ENCODE results near the gene WDR86. TPM values are rescaled to one million over a fixed set of nuclear protein-coding genes. Genes with fewer than 3 reads are reported as not detected.

WDR86 gene
- total RNA-seq, 1 experiment from 2014 or later, result not detected

GRCh38 chr7:151437866-151438516 lies 28.2 kb upstream of the WDR86 start:
- no peaks in the 10 kb centered on the region for H3K9me3 ChIP-seq (ENCODE audit: control insufficient read depth in 1 of 2, insufficient read depth in 1 of 2, low read depth in 1 of 2, low read length in 2 of 2)
- H3K4me3 ChIP-seq (replicated peaks in 1 of 2; ENCODE audit: low read depth in 1 of 2, low read length in 2 of 2), result no peak overlapping the region
- intact Hi-C loops (cut with micrococcal nuclease), result no loop called here
- H3K9ac ChIP-seq (ENCODE audit: low read length), result no peak overlapping the region
- peaks cover 0 to 7% of the 10 kb centered on the region in 2 experiments; a peak in 1 of 4 replicates for H3K4me1 ChIP-seq (ENCODE audit: control insufficient read depth in 1 of 2, insufficient read depth in 2 of 2, low read length in 2 of 2)
- no peaks in the 10 kb centered on the region for H3K27me3 ChIP-seq (ENCODE audit: insufficient read depth, low read length)
- ChIA-PET CTCF (interaction anchor here (1.4 kb wide), 1 partner anchor 11 kb away, joined by 4 read pairs; no protein-coding TSS in a partner anchor), POLR2A (no interaction called here), RAD21 (ENCODE audit: low non-redundant PET in 1 of 2, low total read pairs in 2 of 2, uncharacterized antibody in 2 of 2, unreplicated experiment in 2 of 2) (no interaction called here)
- H3K36me3 ChIP-seq (ENCODE audit: control insufficient read depth in 1 of 2, insufficient read depth in 2 of 2, low read length in 2 of 2), result no peaks in the 10 kb centered on the region
- no peaks in the 10 kb centered on the region for H3K79me2 ChIP-seq (ENCODE audit: insufficient read depth, low read length)
- H4K20me1 ChIP-seq (ENCODE audit: insufficient read depth), result no peaks in the 10 kb centered on the region
- H3K9me2 ChIP-seq (ENCODE audit: insufficient read depth), result no peaks in the 10 kb centered on the region
- no peak for DNase-seq (ENCODE audit: low read depth, low spot score)
- no peak for TF ChIP-seq POLR2AphosphoS5 (IDR thresholded peaks at IDR 0.05; ENCODE audit: low read depth, low read length)
- TF ChIP-seq ZNF274 (IDR thresholded peaks at IDR 0.05; ENCODE audit: low read depth, low read length), result no peak
- no peak for TF ChIP-seq EZH2 (IDR thresholded peaks at IDR 0.05)
- TF ChIP-seq, protein P1, sequence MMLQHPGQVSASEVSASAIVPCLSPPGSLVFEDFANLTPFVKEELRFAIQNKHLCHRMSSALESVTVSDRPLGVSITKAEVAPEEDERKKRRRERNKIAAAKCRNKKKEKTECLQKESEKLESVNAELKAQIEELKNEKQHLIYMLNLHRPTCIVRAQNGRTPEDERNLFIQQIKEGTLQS (IDR thresholded peaks at IDR 0.05), result no peak
- no peak for TF ChIP-seq RAD21 (IDR thresholded peaks at IDR 0.05; ENCODE audit: low read depth)
- TF ChIP-seq ZFX (IDR thresholded peaks at IDR 0.05), result no peak
- TF ChIP-seq SP1 (IDR thresholded peaks at IDR 0.05; ENCODE audit: low read depth), result no peak
- TF ChIP-seq, protein P2, sequence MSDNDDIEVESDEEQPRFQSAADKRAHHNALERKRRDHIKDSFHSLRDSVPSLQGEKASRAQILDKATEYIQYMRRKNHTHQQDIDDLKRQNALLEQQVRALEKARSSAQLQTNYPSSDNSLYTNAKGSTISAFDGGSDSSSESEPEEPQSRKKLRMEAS (IDR thresholded peaks at IDR 0.05), result no peak
- no peak for TF ChIP-seq EGR1 (IDR thresholded peaks at IDR 0.05; ENCODE audit: low read depth)
- TF ChIP-seq, protein P3, sequence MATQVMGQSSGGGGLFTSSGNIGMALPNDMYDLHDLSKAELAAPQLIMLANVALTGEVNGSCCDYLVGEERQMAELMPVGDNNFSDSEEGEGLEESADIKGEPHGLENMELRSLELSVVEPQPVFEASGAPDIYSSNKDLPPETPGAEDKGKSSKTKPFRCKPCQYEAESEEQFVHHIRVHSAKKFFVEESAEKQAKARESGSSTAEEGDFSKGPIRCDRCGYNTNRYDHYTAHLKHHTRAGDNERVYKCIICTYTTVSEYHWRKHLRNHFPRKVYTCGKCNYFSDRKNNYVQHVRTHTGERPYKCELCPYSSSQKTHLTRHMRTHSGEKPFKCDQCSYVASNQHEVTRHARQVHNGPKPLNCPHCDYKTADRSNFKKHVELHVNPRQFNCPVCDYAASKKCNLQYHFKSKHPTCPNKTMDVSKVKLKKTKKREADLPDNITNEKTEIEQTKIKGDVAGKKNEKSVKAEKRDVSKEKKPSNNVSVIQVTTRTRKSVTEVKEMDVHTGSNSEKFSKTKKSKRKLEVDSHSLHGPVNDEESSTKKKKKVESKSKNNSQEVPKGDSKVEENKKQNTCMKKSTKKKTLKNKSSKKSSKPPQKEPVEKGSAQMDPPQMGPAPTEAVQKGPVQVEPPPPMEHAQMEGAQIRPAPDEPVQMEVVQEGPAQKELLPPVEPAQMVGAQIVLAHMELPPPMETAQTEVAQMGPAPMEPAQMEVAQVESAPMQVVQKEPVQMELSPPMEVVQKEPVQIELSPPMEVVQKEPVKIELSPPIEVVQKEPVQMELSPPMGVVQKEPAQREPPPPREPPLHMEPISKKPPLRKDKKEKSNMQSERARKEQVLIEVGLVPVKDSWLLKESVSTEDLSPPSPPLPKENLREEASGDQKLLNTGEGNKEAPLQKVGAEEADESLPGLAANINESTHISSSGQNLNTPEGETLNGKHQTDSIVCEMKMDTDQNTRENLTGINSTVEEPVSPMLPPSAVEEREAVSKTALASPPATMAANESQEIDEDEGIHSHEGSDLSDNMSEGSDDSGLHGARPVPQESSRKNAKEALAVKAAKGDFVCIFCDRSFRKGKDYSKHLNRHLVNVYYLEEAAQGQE (IDR thresholded peaks at IDR 0.05; ENCODE audit: low read depth), result no peak
- no peak for TF ChIP-seq ZBTB33 (IDR thresholded peaks at IDR 0.05; ENCODE audit: extremely low read depth, insufficient replicate concordance, low read length)
- no peak for TF ChIP-seq POLR2A (IDR thresholded peaks at IDR 0.05; ENCODE audit: borderline replicate concordance, extremely low read depth, insufficient read depth, insufficient read length)
- TF ChIP-seq, protein P4, sequence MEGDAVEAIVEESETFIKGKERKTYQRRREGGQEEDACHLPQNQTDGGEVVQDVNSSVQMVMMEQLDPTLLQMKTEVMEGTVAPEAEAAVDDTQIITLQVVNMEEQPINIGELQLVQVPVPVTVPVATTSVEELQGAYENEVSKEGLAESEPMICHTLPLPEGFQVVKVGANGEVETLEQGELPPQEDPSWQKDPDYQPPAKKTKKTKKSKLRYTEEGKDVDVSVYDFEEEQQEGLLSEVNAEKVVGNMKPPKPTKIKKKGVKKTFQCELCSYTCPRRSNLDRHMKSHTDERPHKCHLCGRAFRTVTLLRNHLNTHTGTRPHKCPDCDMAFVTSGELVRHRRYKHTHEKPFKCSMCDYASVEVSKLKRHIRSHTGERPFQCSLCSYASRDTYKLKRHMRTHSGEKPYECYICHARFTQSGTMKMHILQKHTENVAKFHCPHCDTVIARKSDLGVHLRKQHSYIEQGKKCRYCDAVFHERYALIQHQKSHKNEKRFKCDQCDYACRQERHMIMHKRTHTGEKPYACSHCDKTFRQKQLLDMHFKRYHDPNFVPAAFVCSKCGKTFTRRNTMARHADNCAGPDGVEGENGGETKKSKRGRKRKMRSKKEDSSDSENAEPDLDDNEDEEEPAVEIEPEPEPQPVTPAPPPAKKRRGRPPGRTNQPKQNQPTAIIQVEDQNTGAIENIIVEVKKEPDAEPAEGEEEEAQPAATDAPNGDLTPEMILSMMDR (IDR thresholded peaks at IDR 0.05 in 2 of 3, conservative IDR thresholded peaks at IDR 0.05 in 1 of 3; ENCODE audit: borderline replicate concordance in 1 of 3, insufficient read depth in 1 of 3, low read depth in 2 of 3, low read length in 2 of 3), result no peak
- TF ChIP-seq CBX3 (IDR thresholded peaks at IDR 0.05; ENCODE audit: low read depth), result no peak
- no peak overlapping the region for H2AFZ ChIP-seq (ENCODE audit: low read depth, low read length, poor library complexity, severe bottlenecking)
- no peak overlapping the region for H3K4me2 ChIP-seq (ENCODE audit: low read length)
- ATAC-seq, result no peak
- H3K27ac ChIP-seq (ENCODE audit: low read depth, low read length), result no peak overlapping the region
- no TSS peak for BruUV-seq (replicated peaks)

All from HCT116 (cell line).